ENCODE results near the gene GUSB. TPM values are rescaled to one million over a fixed set of nuclear protein-coding genes. Genes with fewer than 3 reads are reported as not detected.

Gene GUSB
- total and polyA plus RNA-seq, 2 of the 8 experiments (the other 6 are each of a cell fraction or from before 2014, with no cell fraction given): 43.6 to 71.3 TPM

GRCh38 chr7:65967361-65968155 is 14.5 kb downstream of the GUSB start (continued):
- TF ChIP-seq, protein P1, sequence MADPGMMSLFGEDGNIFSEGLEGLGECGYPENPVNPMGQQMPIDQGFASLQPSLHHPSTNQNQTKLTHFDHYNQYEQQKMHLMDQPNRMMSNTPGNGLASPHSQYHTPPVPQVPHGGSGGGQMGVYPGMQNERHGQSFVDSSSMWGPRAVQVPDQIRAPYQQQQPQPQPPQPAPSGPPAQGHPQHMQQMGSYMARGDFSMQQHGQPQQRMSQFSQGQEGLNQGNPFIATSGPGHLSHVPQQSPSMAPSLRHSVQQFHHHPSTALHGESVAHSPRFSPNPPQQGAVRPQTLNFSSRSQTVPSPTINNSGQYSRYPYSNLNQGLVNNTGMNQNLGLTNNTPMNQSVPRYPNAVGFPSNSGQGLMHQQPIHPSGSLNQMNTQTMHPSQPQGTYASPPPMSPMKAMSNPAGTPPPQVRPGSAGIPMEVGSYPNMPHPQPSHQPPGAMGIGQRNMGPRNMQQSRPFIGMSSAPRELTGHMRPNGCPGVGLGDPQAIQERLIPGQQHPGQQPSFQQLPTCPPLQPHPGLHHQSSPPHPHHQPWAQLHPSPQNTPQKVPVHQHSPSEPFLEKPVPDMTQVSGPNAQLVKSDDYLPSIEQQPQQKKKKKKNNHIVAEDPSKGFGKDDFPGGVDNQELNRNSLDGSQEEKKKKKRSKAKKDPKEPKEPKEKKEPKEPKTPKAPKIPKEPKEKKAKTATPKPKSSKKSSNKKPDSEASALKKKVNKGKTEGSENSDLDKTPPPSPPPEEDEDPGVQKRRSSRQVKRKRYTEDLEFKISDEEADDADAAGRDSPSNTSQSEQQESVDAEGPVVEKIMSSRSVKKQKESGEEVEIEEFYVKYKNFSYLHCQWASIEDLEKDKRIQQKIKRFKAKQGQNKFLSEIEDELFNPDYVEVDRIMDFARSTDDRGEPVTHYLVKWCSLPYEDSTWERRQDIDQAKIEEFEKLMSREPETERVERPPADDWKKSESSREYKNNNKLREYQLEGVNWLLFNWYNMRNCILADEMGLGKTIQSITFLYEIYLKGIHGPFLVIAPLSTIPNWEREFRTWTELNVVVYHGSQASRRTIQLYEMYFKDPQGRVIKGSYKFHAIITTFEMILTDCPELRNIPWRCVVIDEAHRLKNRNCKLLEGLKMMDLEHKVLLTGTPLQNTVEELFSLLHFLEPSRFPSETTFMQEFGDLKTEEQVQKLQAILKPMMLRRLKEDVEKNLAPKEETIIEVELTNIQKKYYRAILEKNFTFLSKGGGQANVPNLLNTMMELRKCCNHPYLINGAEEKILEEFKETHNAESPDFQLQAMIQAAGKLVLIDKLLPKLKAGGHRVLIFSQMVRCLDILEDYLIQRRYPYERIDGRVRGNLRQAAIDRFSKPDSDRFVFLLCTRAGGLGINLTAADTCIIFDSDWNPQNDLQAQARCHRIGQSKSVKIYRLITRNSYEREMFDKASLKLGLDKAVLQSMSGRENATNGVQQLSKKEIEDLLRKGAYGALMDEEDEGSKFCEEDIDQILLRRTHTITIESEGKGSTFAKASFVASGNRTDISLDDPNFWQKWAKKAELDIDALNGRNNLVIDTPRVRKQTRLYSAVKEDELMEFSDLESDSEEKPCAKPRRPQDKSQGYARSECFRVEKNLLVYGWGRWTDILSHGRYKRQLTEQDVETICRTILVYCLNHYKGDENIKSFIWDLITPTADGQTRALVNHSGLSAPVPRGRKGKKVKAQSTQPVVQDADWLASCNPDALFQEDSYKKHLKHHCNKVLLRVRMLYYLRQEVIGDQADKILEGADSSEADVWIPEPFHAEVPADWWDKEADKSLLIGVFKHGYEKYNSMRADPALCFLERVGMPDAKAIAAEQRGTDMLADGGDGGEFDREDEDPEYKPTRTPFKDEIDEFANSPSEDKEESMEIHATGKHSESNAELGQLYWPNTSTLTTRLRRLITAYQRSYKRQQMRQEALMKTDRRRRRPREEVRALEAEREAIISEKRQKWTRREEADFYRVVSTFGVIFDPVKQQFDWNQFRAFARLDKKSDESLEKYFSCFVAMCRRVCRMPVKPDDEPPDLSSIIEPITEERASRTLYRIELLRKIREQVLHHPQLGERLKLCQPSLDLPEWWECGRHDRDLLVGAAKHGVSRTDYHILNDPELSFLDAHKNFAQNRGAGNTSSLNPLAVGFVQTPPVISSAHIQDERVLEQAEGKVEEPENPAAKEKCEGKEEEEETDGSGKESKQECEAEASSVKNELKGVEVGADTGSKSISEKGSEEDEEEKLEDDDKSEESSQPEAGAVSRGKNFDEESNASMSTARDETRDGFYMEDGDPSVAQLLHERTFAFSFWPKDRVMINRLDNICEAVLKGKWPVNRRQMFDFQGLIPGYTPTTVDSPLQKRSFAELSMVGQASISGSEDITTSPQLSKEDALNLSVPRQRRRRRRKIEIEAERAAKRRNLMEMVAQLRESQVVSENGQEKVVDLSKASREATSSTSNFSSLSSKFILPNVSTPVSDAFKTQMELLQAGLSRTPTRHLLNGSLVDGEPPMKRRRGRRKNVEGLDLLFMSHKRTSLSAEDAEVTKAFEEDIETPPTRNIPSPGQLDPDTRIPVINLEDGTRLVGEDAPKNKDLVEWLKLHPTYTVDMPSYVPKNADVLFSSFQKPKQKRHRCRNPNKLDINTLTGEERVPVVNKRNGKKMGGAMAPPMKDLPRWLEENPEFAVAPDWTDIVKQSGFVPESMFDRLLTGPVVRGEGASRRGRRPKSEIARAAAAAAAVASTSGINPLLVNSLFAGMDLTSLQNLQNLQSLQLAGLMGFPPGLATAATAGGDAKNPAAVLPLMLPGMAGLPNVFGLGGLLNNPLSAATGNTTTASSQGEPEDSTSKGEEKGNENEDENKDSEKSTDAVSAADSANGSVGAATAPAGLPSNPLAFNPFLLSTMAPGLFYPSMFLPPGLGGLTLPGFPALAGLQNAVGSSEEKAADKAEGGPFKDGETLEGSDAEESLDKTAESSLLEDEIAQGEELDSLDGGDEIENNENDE (IDR thresholded peaks at IDR 0.05; ENCODE audit: insufficient replicate concordance, low read length): no peak
- TF ChIP-seq BACH1 (IDR thresholded peaks at IDR 0.05; ENCODE audit: low read length) (no peak), JUND (IDR thresholded peaks at IDR 0.05; ENCODE audit: low read length) (no peak), CTBP2 (IDR thresholded peaks at IDR 0.05; ENCODE audit: borderline replicate concordance, insufficient read depth, insufficient read length, low read length) (no peak), TEAD4 (IDR thresholded peaks at IDR 0.05; ENCODE audit: low read depth, low read length) (no peak)

Data from H1 (cell line).